Ovary (tissue), 9 donors: ENCODE results near the gene WDR86. TPM values are rescaled to one million over a fixed set of nuclear protein-coding genes. Genes with fewer than 3 reads are reported as not detected.

Experiments
- DNase-seq, 5 donors: peaks; one replicate each; pipeline ENCODE4 v3.0.0-alpha.2; 2019 to 2020
- H3K27ac ChIP-seq, 2 donors: fragments of 200-600 bp; one replicate each; pipeline versions ENCODE4 v1.5.1 to v1.8.0; 2019 to 2022
- H3K27me3 ChIP-seq: fragments of 200-600 bp; one replicate; pipeline ENCODE4 v1.8.0; 2022
- H3K36me3 ChIP-seq: fragments of 200-600 bp; sonication (generic); one replicate; pipeline ENCODE4 v1.5.1; 2019
- H3K4me1 ChIP-seq: one replicate; pipeline ENCODE4 v1.8.1; 2013; ENCODE audit warnings: mild to moderate bottlenecking, moderate library complexity; ENCODE audit not compliant: insufficient read depth
- H3K4me3 ChIP-seq: fragments of 200-600 bp; sonication (generic); one replicate; pipeline ENCODE4 v1.5.1; 2017
- H3K9me3 ChIP-seq, 2 donors: fragments of 200-600 bp in 1 of 2; sonication (generic) in 1 of 2; one replicate each; pipeline versions ENCODE4 v1.5.1 to v1.8.1; 2013 to 2019; ENCODE audit warnings: mild to moderate bottlenecking in 1 of 2, moderate library complexity in 1 of 2
- EP300 ChIP-seq: sonication (generic); formaldehyde crosslinking; IDR thresholded peaks from one replicate; pipeline ENCODE4 v1.6.1; 2017; ENCODE audit warnings: antibody characterized with exemption
- POLR2A ChIP-seq: fragments of 450-650 bp; IDR thresholded peaks from one replicate; pipeline ENCODE4 v1.6.1; 2017; ENCODE audit warnings: antibody characterized with exemption, mild to moderate bottlenecking, moderate library complexity
- WGBS, 3 donors: extraction: QIAGEN DNeasy Blood & Tissue Kit in 1 of 3; methylation state at CpG; one replicate each; pipeline versions ENCODE4 v1.1.5 to v1.1.7; 2013 to 2017; 5-methylcytosine and 5-hydroxymethylcytosine counted together
- intact Hi-C, 4 donors: fragments of 100-400 bp; cut with DNase I; formaldehyde crosslinking; loops; one replicate each; pipeline versions ENCODE4 v1.11.0 to v1.15.1; 2022 to 2023
- polyA plus RNA-seq, 2 donors: library from polyadenylated mRNA; stranded (reverse); fragments of 200-250 nt in 1 of 2; fragments of 350-450 nt in 1 of 2; fragmentation: Illumina TruSeq in 1 of 2; extraction: RNeasy Lipid Tissue Mini Kit (QIAGEN cat#74804) in 1 of 2; gene quantifications; one replicate each; pipeline ENCODE4 v1.2.3, GENCODE V29; 2013 to 2014
- total RNA-seq, 7 donors: library from RNA; depleted of rRNA in 2 of 7; stranded (reverse); fragments of >200 nt in 2 of 7; fragmentation: NEBNext Ultra II Directional in 3 of 7; extraction: Animal tissue kit (Norgen Biotek cat#: 25700) in 3 of 7; gene quantifications; one replicate each; pipeline versions ENCODE4 v1.1.0 to v1.2.4, GENCODE V29; 2016 to 2023
- TF ChIP-seq, protein P1 (sequence below), 3 donors: fragments of 450-650 bp in 2 of 3; fragments of 200-600 bp in 1 of 3; IDR thresholded peaks; one replicate each; pipeline versions ENCODE4 v1.5.1 to v1.8.0; 2016 to 2022; ENCODE audit warnings: antibody characterized with exemption in 3 of 3, mild to moderate bottlenecking in 1 of 3
- donor health status: DM: no; HTN: no; CAD: no; lungs with moderate emphysema.
- donor health status: DM: no; HTN: no; CAD: no.
- donor health status: Bipolar disorder and iron deficiency.
- donor health status: DM: yes; HTN: yes; CAD: no.
- donor health status: DM: no; HTN: no; CAD: no.
- donor health status: DM: yes; HTN: yes; CAD: no.

Gene WDR86
- total and polyA plus RNA-seq, 9 donors, result 0.77 to 43.4 (median 11.1) TPM

GRCh38 chr7:151442776-151443496 is 33.1 kb upstream of the WDR86 start:
- Histone ChIP-seq H3K36me3 (no peaks in the 10 kb centered on the region), H3K27me3 (no peaks in the 10 kb centered on the region), H3K9me3 (no peaks in the 10 kb centered on the region), H3K27ac (no peak overlapping the region), H3K4me3 (no peak overlapping the region), H3K4me1 (peaks cover 9% of the 10 kb centered on the region)
- 70 to 79% (median 79%) methylated on average over 10 of the region's 10 CpGs for WGBS, 3 donors
- intact Hi-C loops, result no loop called here
- DNase-seq, result no peak
- TF ChIP-seq POLR2A (no peak), EP300 (no peak)

- peak; percentile 28 to 54 (median 37) for DNase-seq
- 18 to 20% (median 19%) methylated on average over 10 of the region's 10 CpGs for WGBS, 3 donors
- no peak for TF ChIP-seq POLR2A
- TF ChIP-seq, protein P1, sequence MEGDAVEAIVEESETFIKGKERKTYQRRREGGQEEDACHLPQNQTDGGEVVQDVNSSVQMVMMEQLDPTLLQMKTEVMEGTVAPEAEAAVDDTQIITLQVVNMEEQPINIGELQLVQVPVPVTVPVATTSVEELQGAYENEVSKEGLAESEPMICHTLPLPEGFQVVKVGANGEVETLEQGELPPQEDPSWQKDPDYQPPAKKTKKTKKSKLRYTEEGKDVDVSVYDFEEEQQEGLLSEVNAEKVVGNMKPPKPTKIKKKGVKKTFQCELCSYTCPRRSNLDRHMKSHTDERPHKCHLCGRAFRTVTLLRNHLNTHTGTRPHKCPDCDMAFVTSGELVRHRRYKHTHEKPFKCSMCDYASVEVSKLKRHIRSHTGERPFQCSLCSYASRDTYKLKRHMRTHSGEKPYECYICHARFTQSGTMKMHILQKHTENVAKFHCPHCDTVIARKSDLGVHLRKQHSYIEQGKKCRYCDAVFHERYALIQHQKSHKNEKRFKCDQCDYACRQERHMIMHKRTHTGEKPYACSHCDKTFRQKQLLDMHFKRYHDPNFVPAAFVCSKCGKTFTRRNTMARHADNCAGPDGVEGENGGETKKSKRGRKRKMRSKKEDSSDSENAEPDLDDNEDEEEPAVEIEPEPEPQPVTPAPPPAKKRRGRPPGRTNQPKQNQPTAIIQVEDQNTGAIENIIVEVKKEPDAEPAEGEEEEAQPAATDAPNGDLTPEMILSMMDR (IDR thresholded peaks at IDR 0.05), result no peak
- TF ChIP-seq EP300, result no peak
- intact Hi-C loops, result no loop called here
- H3K36me3 ChIP-seq, result no peaks in the 10 kb centered on the region
- H3K4me1 ChIP-seq, result peaks cover 15% of the 10 kb centered on the region
- no peak overlapping the region for H3K27ac ChIP-seq
- H3K4me3 ChIP-seq, result no peak overlapping the region
- H3K27me3 ChIP-seq, result no peaks in the 10 kb centered on the region
- H3K9me3 ChIP-seq, result no peaks in the 10 kb centered on the region
Observed at GRCh38 chr7:151440799-151441445, 31.1 kb upstream of the WDR86 start.

DNA sequence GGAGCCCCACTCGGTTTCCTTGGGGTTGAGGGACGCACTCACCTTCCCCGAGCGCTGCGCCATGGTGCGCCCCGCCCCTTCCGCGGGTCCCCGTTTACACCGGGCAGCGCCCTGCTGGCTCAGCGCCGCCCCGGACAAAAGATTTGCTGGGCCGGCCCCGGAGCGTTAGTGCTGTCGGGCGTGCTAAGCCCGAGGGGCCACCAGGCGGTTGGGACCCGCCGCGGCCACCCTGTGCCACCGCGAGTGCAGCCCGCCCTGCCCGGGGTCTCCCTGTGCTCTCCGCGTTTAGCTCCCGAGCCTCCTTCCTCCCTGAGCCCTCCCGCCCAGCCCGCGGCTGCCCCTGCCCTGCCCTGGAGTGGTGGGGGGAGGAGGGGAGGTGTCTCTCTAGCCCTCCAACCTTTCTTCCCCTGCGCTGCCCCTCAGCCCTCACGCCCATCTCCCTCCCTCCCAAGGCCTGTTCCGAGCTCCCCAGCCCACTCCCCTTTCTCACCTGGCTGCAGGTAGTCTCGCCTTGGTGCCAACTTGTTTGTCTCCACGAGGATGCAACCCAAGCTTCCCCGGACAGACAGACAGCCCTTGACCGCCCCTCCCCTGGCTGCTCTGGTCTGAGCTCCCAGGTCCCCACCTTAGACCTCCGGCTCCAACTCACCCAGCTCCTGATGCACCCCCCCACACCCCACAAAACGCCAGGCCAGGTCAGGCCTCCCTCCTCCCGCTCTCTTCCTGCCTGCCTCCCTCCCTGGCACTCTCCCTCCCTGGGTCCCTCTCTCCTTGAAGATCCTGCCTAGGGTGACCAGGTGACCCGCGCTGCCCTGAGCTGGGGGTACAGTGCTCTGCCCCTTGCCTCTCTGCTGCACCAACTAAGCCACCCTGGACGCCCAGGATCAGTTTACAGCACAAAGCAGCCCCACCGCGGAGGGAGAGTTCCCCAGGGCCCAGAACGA is 30.3 kb upstream of the WDR86 start, which contains the start of gene CRYGN:
Gene CRYGN (minus strand): TSS at position 287 of the 944 bp plus-strand sequence. CDS start 224 bp downstream, at position 63.
- Histone ChIP-seq H3K9me3 (no peaks in the 10 kb centered on the region), H3K27me3 (no peaks in the 10 kb centered on the region), H3K4me1 (peaks cover 15% of the 10 kb centered on the region), H3K4me3 (peak within 1 kb of the TSS; percentile 8), H3K36me3 (no peaks in the 10 kb centered on the region), H3K27ac (no peak within 1 kb of the TSS)
- WGBS, 3 donors, result 12 to 15% (median 12%) methylated on average over 45 to 51 of the region's 51 CpGs
- peak in 3 of 5 donors; percentile 29 to 60 (median 39) for DNase-seq
- intact Hi-C loops, result no loop called here
- TF ChIP-seq, protein P1 (IDR thresholded peaks at IDR 0.05), result no peak
- TF ChIP-seq POLR2A, result no peak
- no peak for TF ChIP-seq EP300

- no peaks in the 10 kb centered on the region for H3K9me3 ChIP-seq
- no peak overlapping the region for H3K4me3 ChIP-seq
- peaks cover 15% of the 10 kb centered on the region for H3K4me1 ChIP-seq
- H3K27ac ChIP-seq, result no peak overlapping the region
- DNase-seq, result peak in 4 of 5 donors; percentile 11 to 28 (median 18)
- no peaks in the 10 kb centered on the region for H3K36me3 ChIP-seq
- no peak for TF ChIP-seq EP300
- TF ChIP-seq POLR2A, result no peak
- TF ChIP-seq, protein P1 (IDR thresholded peaks at IDR 0.05), result no peak
- WGBS, 3 donors, result 92 to 97% (median 97%) methylated on average over 17 of the region's 17 CpGs
- intact Hi-C loops, result no loop called here
- H3K27me3 ChIP-seq, result no peaks in the 10 kb centered on the region
Observed at GRCh38 chr7:151438864-151439601, 29.2 kb upstream of the WDR86 start.
